OCI-LY7 (cell line): ENCODE measurements around the gene PSMD13. TPM values are rescaled to one million over a fixed set of nuclear protein-coding genes. Genes with fewer than 3 reads are reported as not detected.

Source experiments
- BruUV-seq: library from RNA; stranded (reverse); fragments of 400-500 nt; replicated peaks from 2 replicates; lab custom pipeline; 2021; lab: Mats Ljungman, UMichigan
- CTCF ChIA-PET: fragments of 300-600 bp; sonication (Branson Sonifier 250); formaldehyde crosslinking; loops from one replicate; lab custom pipeline; 2022; ENCODE audit warnings: antibody characterized with exemption; ENCODE audit not compliant: unreplicated experiment; lab: Charles Lee
- POLR2A ChIA-PET: fragments of 300-600 bp; sonication (Branson Sonifier 250); formaldehyde crosslinking; loops from one replicate; lab custom pipeline; 2022; ENCODE audit warnings: antibody characterized with exemption; lab: Charles Lee
- DNase-seq: peaks from one replicate; pipeline ENCODE4 v3.0.0-alpha.2; 2015; ENCODE audit warnings: low spot score
- H2AFZ ChIP-seq: fragments of 200-600 bp; sonication (generic), shearing (Covaris generic); 2 replicates; pipeline ENCODE4 v1.6.1; 2014; ENCODE audit warnings: mild to moderate bottlenecking, antibody characterized with exemption, low read length, moderate library complexity
- H3K27ac ChIP-seq: fragments of 200-600 bp; sonication (generic); 2 replicates; pipeline ENCODE4 v1.5.1; 2014; ENCODE audit warnings: mixed run types, low read depth, mild to moderate bottlenecking, moderate library complexity, low read length, inconsistent platforms; ENCODE audit not compliant: poor library complexity, severe bottlenecking
- H3K36me3 ChIP-seq: fragments of 200-600 bp; sonication (generic); 2 replicates; pipeline ENCODE4 v1.6.1; 2014; ENCODE audit warnings: mild to moderate bottlenecking, antibody characterized with exemption, low read length, moderate library complexity, mixed read lengths; ENCODE audit not compliant: insufficient read depth
- H3K4me1 ChIP-seq: fragments of 200-600 bp; sonication (generic); 2 replicates; pipeline ENCODE4 v1.5.1; 2014; ENCODE audit warnings: mild to moderate bottlenecking, low read length; ENCODE audit not compliant: insufficient read depth, poor library complexity, severe bottlenecking
- H3K4me2 ChIP-seq: fragments of 200-600 bp; sonication (generic); 2 replicates; pipeline ENCODE4 v1.6.1; 2014; ENCODE audit warnings: mild to moderate bottlenecking, low read length
- H3K4me3 ChIP-seq: fragments of 200-600 bp; sonication (generic); 2 replicates; pipeline ENCODE4 v1.5.1; 2014; ENCODE audit warnings: mild to moderate bottlenecking, low read depth, low read length; ENCODE audit not compliant: poor library complexity, severe bottlenecking
- H3K79me2 ChIP-seq: fragments of 200-600 bp; sonication (generic); 2 replicates; pipeline ENCODE4 v1.6.1; 2016; ENCODE audit warnings: low read depth, mild to moderate bottlenecking, low read length, moderate library complexity, mixed read lengths; ENCODE audit not compliant: insufficient read depth
- H3K9me2 ChIP-seq: fragments of 200-600 bp; sonication (generic); 2 replicates; pipeline ENCODE4 v1.6.1; 2016; ENCODE audit warnings: mild to moderate bottlenecking, low read length, mixed read lengths; ENCODE audit not compliant: insufficient read depth
- H3K9me3 ChIP-seq: fragments of 200-600 bp; sonication (generic); 2 replicates; pipeline ENCODE4 v1.6.1; 2014; ENCODE audit warnings: mild to moderate bottlenecking, mixed run types, low read length, mixed read lengths
- H4K20me1 ChIP-seq: fragments of 200-600 bp; sonication (generic); 2 replicates; pipeline ENCODE4 v1.6.1; 2014; ENCODE audit warnings: mild to moderate bottlenecking, antibody characterized with exemption, low read length, moderate library complexity, mixed read lengths; ENCODE audit not compliant: insufficient read depth
- CTCF ChIP-seq: fragments of 200-600 bp; sonication (generic); conservative IDR thresholded peaks from 2 replicates; pipeline ENCODE4 v1.5.1; 2014; ENCODE audit warnings: mild to moderate bottlenecking, antibody characterized with exemption, low read length, moderate library complexity, mixed read lengths
- EZH2phosphoT487 ChIP-seq: fragments of 200-600 bp; sonication (generic); IDR thresholded peaks from 2 replicates; pipeline ENCODE4 v1.6.1; 2018; ENCODE audit warnings: low read depth, borderline replicate concordance, mild to moderate bottlenecking, mixed run types, antibody characterized with exemption, low read length, moderate library complexity, mixed read lengths
- intact Hi-C: fragments of 100-400 bp; cut with micrococcal nuclease; formaldehyde crosslinking; loops from one replicate; pipeline ENCODE4 v1.10.0; 2022; ENCODE audit not compliant: unreplicated experiment
- total RNA-seq, 2 experiments: library from RNA; depleted of rRNA in 1 of 2; stranded (reverse); fragments of >200 nt in 1 of 2; shearing (Covaris generic) in 1 of 2; gene quantifications; 2 replicates each; pipeline ENCODE4 v1.2.3, GENCODE V29; 2014 to 2022

The PSMD13 gene
- total RNA-seq, 2 experiments from 2014 or later, result 146 to 154 TPM

GRCh38 chr11:288478-289397, 52.0 kb downstream of the PSMD13 start, which contains the start of gene PGGHG:
PGGHG (plus strand) TSS chr11:289126; CDS start chr11:289817, 691 bp downstream.
- no peak for DNase-seq
- H3K36me3 ChIP-seq, result no peaks in the 10 kb centered on the region
- peak within 1 kb of the TSS; percentile 34; the same call in 1 of the 2 replicates for H3K4me2 ChIP-seq
- no peak within 1 kb of the TSS for H3K27ac ChIP-seq
- intact Hi-C loops, result no loop called here
- no peaks in the 10 kb centered on the region for H3K79me2 ChIP-seq
- BruUV-seq, result no TSS peak
- H3K4me3 ChIP-seq, result peak within 1 kb of the TSS; percentile 6
- no peaks in the 10 kb centered on the region for H4K20me1 ChIP-seq
- no peaks in the 10 kb centered on the region for H3K4me1 ChIP-seq
- POLR2A ChIA-PET, result no interaction called here
- CTCF ChIA-PET, result no interaction called here
- H3K9me2 ChIP-seq, result no peaks in the 10 kb centered on the region
- H3K9me3 ChIP-seq, result no peaks in the 10 kb centered on the region
- no peak within 1 kb of the TSS for H2AFZ ChIP-seq
- TF ChIP-seq EZH2phosphoT487 (peak; percentile 89; the same call in 1 of the 2 replicates), CTCF (no peak)

GRCh38 chr11:289398-289711, 52.6 kb downstream of the PSMD13 start:
- BruUV-seq, result no TSS peak
- no peaks in the 10 kb centered on the region for H3K4me1 ChIP-seq
- H3K79me2 ChIP-seq, result no peaks in the 10 kb centered on the region
- H3K4me3 ChIP-seq, result no peak overlapping the region
- no peaks in the 10 kb centered on the region for H3K9me3 ChIP-seq
- no peaks in the 10 kb centered on the region for H4K20me1 ChIP-seq
- intact Hi-C loops, result no loop called here
- ChIA-PET CTCF (no interaction called here), POLR2A (no interaction called here)
- no peaks in the 10 kb centered on the region for H3K9me2 ChIP-seq
- no peak overlapping the region for H3K27ac ChIP-seq
- H2AFZ ChIP-seq, result no peak overlapping the region
- no peaks in the 10 kb centered on the region for H3K36me3 ChIP-seq
- TF ChIP-seq EZH2phosphoT487, result no peak
- TF ChIP-seq CTCF, result no peak
- DNase-seq, result no peak
- H3K4me2 ChIP-seq, result peak overlapping the region; percentile 23; the same call in 1 of the 2 replicates
